Stimulated activated CD4-positive, alpha-beta T cell treated with anti-CD3 and anti-CD28 coated beads, Interleukin-1b, Interleukin-23, amount 100 ng/mL, for 24 hours (primary cell): ENCODE results near the gene SCUBE2.

Experiments used
- DNase-seq, 4 experiments: peaks; one replicate each; pipeline ENCODE4 v3.0.0-alpha.2; 2020; ENCODE audit warnings: low read depth in 4 of 4, low spot score in 1 of 4

SCUBE2 gene

GRCh38 chr11:9091044-9091922 lies at the start of gene SCUBE2:
Gene SCUBE2 (minus strand): TSS chr11:9091599. CDS start chr11:9091528, 71 bp downstream.
- DNase-seq = no peak

GRCh38 chr11:9141186-9141585 lies 49.8 kb upstream of the SCUBE2 start:
- DNase-seq = no peak

- no peak for DNase-seq
Observed at GRCh38 chr11:9139628-9140357, 48.4 kb upstream of the SCUBE2 start.

GRCh38 chr11:9138612-9139579 lies 47.5 kb upstream of the SCUBE2 start:
- peak in 2 of 4 experiments; percentile 10 to 18 for DNase-seq

GRCh38 chr11:9138133-9138453 lies 46.7 kb upstream of the SCUBE2 start:
- no peak for DNase-seq

- DNase-seq = peak; percentile 12 to 56 (median 54)
Observed at GRCh38 chr11:9137293-9138132, 46.1 kb upstream of the SCUBE2 start.

GRCh38 chr11:9136741-9137140 lies 45.3 kb upstream of the SCUBE2 start:
- DNase-seq = no peak

- no peak for DNase-seq
Observed at GRCh38 chr11:9133956-9134355, 42.6 kb upstream of the SCUBE2 start.

GRCh38 chr11:9132203-9132878 lies 40.9 kb upstream of the SCUBE2 start:
- DNase-seq = no peak

GRCh38 chr11:9130297-9130696 lies 38.9 kb upstream of the SCUBE2 start:
- no peak for DNase-seq

GRCh38 chr11:9126636-9127035 lies 35.2 kb upstream of the SCUBE2 start:
- DNase-seq = no peak

- DNase-seq = no peak
Observed at GRCh38 chr11:9125185-9125886, 33.9 kb upstream of the SCUBE2 start.

- no peak for DNase-seq
Observed at GRCh38 chr11:9123595-9124304, 32.4 kb upstream of the SCUBE2 start.

GRCh38 chr11:9121469-9121796 lies 30.0 kb upstream of the SCUBE2 start:
- DNase-seq = no peak

GRCh38 chr11:9120664-9121468 lies 29.5 kb upstream of the SCUBE2 start:
- no peak for DNase-seq

- no peak for DNase-seq
Observed at GRCh38 chr11:9118277-9118676, 26.9 kb upstream of the SCUBE2 start.

- no peak for DNase-seq
Observed at GRCh38 chr11:9112075-9112474, 20.7 kb upstream of the SCUBE2 start.
